ENCODE measurements around the gene SPTBN2.
"Not testable (repeated sequence)": the region's sequence is repeated elsewhere in the genome, so short reads cannot be mapped to it uniquely, and the experiment has no call there.

Gene SPTBN2

DNA sequence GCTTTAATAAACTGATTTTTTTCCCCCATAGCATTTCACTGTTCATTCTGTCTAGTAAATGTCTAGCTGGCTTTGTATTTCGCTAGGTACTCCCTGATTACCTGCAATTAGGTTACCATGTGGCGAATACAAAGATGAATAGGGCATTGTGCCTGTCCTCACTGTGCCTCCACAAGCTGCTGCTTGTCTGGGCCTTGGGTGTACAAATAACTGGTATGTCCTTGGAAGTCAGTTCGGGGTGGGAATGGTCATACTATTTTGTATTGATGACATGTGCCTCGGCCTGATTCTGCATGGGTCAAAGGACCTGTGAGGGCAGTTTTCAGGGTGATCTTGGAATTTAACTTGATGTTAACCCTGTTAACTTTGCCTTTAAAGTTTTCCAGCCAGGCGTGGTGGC is 79.1 kb downstream of the SPTBN2 start:
- H3K27ac ChIP-seq: no peak overlapping the region
- no peak for DNase-seq (ENCODE audit: low read depth, low spot score)

DNA sequence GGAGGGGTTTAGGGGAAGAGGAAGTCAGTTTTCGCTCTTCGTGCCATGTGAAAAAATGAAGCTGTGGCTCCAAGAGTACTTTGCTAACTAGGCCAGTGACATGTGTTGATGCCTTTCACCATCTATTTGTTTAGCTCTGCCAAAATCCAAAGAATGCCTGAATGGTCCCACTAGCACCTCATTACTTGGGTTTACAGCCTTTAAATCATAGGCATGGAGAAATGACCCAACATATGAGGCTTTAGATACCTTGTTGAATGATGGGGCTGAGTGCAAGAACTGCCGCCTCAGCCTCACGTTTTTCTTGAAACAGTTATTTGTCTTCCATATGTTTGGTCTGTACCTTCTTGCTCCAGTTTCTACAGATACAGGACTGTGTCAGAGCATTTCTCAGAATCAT is 82.2 kb downstream of the SPTBN2 start:
- no peak for DNase-seq (ENCODE audit: low read depth, low spot score)
- no peak overlapping the region for H3K27ac ChIP-seq

DNA sequence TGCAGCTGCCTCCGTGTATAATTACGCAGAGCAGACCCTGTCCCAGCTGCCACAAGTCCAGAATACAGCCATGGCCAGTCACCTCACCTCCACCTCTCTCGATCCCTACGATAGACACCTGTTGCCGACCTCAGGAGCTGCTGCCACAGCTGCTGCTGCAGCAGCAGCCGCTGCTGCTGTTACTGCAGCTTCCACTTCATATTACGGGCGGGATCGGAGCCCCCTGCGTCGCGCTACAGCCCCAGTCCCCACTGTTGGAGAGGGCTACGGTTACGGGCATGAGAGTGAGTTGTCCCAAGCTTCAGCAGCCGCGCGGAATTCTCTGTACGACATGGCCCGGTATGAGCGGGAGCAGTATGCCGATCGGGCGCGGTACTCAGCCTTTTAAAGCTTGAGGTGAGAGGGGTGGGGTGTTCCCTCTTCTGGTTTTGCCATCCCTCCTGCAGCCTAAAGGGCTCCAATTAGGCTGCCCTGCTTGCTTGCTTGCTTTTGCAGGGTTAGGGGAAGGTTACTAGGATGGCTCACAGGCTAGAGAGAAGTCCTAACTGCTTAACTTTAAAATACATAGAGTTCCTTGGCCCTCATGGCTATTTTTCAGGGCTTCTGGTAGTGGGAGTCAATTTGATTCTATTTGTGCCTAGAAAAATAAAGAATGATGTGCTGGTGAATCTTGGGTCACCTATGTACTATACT is 85.1 kb downstream of the SPTBN2 start:
- H3K27ac ChIP-seq: no peak overlapping the region

DNA sequence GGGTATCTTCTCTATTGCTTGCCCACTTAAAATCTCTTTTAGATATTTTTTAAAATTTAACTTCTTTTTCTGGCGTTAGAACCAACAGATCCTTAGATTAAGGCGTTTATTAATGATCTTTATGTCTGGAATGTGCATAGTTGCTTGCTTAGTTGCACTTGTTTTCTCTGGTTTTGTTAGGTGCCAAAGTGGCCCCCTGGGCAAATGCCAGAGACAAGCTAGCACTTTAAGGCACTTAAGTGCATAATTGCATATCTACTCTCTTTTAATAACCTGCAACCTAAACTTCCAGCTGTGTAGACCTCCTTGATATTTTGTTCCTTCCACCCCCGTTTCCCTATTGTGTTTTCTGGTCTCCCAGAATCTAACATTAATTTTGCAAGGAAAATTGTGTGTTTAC is 87.2 kb downstream of the SPTBN2 start:
- no peak overlapping the region for H3K27ac ChIP-seq
- no peak for DNase-seq (ENCODE audit: low read depth, low spot score)

More for the DNA sequence above, 85.1 kb downstream of the SPTBN2 start:
- no peak for DNase-seq (ENCODE audit: low read depth, low spot score)

DNA sequence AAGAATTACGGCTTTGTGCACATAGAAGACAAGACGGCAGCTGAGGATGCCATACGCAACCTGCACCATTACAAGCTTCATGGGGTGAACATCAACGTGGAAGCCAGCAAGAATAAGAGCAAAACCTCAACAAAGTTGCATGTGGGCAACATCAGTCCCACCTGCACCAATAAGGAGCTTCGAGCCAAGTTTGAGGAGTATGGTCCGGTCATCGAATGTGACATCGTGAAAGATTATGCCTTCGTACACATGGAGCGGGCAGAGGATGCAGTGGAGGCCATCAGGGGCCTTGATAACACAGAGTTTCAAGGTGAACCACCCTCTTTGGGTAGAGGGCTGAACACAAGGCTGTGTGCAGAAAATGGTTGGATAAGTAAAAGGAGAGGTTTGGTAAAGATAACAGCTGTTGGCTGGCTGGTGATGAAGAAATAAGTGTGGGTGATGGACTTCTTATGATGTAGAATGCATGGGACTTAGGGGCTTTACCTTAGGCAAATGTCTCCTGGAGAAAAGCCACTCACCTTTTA is 89.1 kb downstream of the SPTBN2 start:
- not testable (repeated sequence) for H3K27ac ChIP-seq; DNase-seq (ENCODE audit: low read depth, low spot score)

DNA sequence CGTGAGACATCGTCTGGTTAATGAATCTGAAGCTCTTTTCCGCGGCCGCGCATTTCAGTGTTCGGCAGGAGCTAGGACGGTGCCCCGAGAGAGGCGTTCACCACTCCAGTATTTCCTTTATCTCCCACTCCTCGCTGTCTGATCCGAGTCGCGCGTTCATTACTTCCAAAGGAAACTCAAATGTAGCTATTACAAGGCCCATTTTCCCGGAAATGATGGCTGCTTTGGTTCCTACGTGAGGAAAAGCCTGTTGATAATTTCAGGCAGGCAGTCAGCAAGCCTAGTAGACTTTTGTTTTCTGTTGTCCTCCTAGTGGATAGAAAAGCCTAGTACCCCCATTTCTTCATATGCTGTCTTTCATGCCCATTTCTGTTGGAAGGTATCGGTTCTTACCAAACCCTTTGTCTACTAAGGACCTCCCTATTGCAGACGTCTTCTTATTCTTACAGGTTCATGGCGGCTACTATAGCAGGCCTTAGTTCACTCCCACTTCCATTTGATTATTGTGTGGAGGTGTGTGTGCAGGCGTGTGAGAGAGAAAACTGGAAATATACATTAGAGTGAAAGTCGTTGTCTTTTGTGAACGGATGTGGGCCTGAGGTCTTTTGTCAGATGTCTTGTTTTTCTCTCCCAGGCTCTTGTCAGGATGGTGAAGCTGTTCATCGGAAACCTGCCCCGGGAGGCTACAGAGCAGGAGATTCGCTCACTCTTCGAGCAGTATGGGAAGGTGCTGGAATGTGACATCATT is 89.8 kb downstream of the SPTBN2 start:
- DNase-seq (ENCODE audit: low read depth, low spot score): no peak
- peak overlapping the region; percentile 77 for H3K27ac ChIP-seq

DNA sequence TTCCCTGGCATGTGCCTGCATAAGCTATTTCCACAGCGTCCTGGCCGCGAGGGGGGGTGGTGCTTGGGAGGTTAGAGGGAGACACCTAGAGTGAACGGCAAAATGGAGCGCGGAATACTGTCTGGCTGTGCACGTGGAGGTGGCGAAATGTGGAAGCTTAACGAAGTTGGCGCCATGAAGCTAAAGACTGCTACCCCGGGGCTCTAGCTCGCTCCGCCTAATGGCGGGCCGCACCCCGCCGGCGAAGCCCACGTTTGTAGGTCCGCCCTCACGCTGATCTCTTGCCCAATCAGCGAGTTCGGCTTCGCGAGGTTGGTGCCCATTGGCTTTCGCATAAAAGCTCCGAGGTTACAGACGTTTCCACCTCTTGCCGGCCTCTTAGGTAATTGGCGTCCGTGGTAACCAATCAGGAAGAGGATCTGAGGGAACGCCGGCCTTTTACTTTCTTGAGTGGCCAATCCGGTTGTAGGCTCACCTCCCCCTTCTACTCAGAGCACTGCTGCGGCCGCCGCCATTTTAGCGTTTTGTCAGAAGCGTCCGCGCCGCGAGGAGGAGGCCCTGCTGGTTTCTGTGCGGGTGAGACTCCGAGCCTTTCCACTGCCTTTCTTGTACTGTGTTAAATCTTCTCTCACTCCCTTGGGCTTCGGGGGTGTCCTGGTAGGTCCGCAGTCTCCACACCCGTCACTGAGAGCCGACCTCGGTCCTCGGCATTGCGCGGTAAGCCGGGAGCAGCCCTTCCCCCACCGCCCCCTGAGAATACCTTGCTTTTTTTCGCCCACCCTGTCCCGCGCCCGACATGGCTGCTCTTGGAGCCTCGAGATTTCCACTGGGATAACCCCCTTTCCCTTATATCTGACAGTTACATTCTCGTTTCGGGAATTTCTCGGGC is 90.6 kb downstream of the SPTBN2 start, which contains the start of gene RBM4:
RBM4 (plus strand) TSS at position 527 of the 889 bp plus-strand sequence. CDS start 1,009 bp downstream, outside the sequence.
- peak; percentile 99 for DNase-seq (ENCODE audit: low read depth, low spot score)
- peak within 1 kb of the TSS; percentile 77 for H3K27ac ChIP-seq

DNA sequence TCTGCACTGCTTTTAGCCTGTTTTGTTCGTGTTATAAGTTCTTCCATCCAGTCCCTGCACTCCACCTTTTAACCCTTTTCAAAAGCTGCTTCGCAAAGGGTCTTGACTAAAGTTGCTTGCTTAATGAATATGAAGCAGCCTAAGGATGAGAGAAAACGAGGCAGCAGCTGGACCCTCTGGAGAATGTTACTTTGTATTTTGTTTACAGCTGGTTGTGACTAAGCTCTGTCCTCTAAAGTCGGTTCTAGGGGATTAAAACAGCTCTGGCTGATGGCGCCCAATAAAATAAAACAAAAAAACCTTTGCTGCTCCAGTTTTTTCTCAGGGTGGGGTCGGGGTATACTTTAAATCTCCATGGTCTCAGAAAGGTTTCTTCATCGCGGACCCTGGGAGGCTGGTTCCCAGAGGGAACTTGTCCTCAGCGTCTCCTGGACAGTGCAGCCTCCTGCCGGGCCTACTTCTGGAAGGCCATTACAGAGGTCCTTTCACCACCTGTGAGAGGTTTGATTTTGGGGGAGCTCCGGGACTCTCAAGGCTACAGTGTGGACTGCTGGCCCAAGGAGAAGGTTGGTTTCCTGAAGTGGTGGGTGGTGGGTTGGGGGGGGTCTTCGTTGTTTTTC is 91.3 kb downstream of the SPTBN2 start:
- DNase-seq (ENCODE audit: low read depth, low spot score): no peak
- H3K27ac ChIP-seq: peak overlapping the region; percentile 77

DNA sequence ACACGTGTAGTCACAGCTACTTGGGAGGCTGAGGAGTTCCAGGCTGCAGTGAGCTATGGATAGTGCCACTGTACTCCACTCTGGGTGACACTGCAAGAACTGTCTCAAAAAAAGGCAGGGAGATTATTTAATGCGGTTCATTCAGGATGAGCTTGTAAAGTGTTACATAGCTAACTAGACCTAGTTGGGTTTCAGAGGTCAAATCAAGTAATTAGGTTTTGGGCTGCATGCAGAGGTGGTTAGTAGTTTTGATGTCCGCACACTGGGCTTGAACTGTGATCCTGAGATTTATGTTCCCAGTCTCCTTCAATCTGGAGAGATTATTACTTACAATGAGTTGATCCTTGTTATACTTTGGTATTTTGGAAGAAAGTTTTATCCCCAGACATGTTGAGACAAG is 92.6 kb downstream of the SPTBN2 start:
- DNase-seq (ENCODE audit: low read depth, low spot score): no peak
- peak overlapping the region; percentile 77 for H3K27ac ChIP-seq

Data from epithelial cell of prostate (primary cell).